GM19035 (cell line): ENCODE results near the gene USP7.
A peak's percentile ranks its signal among the peaks of the same experiment; 100 is the strongest.
"Not testable (repeated sequence)": the region's sequence is repeated elsewhere in the genome, so short reads cannot be mapped to it uniquely, and the experiment has no call there.

Source experiments
- ATAC-seq: cut with Tn5 transposase; IDR thresholded peaks from one replicate; pipeline ENCODE4 v1.9.1; 2021; ENCODE audit not compliant: unreplicated experiment

USP7 gene

GRCh38 chr16:8963821-8964441, at the start of gene USP7:
Gene USP7, minus strand, starts transcription at chr16:8963906. Its CDS starts 621 bp downstream, at chr16:8963285.
- ATAC-seq: peak; percentile 82

DNA sequence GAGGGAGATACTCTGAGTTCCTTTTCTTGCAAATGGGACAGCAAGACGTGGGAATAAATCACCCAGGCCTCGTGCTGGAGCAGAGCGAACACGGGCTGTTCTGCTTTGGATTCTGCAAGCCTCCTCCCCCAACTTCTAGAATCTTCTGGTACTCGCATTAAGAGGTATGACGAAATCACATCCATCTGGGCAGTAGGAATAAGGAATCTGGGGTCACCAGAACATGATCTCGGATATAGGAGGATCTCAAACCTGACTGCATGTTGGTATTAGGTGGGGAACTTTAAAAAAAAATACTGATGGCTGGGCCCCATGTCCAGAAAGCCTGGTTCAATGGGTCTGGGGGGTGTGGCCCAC, 49.8 kb upstream of the USP7 start:
- ATAC-seq: no peak

DNA sequence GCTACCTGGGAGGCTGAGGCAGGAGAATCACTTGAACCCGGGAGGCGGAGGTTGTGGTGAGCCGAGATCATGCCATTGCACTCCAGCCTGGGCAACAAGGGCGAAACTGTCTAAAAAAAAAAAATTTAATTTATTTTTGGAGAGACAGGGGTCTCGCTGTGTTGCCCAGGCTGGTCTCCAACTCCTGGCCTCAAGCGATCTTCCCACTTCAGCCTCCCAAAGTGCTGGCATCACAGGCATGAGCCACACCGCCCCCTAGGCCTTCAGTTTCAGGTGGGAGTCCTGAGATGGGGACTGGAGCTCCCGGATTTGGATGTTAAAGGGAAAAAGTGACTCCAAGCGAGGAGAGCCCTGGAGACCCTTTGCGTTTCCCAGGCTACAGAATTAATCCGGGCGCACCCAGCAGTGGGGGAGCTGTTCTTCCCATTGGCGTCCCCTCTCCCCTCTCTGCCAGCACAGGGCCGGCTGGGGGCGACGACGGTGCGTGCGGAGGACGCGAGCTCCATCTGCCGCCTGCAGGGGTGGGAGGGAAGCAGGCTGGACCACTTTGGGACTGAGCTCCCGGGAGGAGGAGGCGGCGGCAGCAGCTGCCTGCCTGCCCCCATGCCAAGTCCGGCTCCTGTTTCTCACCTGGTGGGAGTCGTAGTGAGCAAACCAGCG, 49.3 kb upstream of the USP7 start:
- ATAC-seq: no peak

DNA sequence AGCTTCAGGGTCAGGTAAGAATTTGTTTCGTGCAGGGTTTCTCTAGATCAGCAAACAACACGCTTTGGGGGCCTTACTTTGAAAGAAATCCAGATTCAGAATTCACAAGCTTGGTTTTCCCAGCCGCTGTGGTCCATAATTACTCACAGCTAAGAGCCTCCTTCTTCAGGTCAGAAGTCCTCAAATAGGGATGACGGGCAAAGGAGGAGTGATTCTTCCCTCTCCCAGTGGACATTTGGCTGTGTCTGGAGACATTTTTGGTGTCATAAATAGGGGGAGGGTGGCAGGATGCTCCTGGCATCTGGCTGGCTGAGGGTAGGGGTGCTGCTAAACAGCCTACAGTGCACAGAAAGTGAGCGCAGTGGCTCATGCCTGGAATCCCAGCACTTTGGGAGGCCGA, 48.6 kb upstream of the USP7 start:
- no peak for ATAC-seq

- peak; percentile 81 for ATAC-seq
These were observed 45.0 kb upstream of the USP7 start for GRCh38 chr16:9008601-9009260.

- no peak for ATAC-seq
These were observed 43.6 kb upstream of the USP7 start for GRCh38 chr16:9007177-9007794.

GRCh38 chr16:9004183-9004582, 40.5 kb upstream of the USP7 start:
- no peak for ATAC-seq

DNA sequence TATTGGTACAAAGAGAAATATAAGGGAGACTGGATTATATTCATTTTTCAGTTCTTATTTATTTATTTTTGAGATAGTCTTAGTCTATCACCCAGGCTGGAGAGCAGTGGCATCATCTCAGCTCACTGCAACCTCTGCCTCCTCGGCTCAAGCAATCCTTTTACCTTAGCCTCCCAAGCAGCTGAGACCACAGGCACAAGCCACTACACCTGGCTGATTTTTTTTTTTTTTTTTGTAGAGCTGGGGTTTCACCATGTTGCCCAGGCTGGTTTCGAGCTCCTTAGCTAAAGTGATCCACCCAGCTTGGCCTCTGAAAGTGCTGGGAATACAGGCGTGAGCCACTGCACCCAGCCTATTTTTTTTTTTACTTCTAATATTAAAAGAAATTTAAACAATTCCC, 40.1 kb upstream of the USP7 start:
- ATAC-seq: no peak

- ATAC-seq: no peak
These were observed 39.6 kb upstream of the USP7 start for GRCh38 chr16:9003322-9003721.

DNA sequence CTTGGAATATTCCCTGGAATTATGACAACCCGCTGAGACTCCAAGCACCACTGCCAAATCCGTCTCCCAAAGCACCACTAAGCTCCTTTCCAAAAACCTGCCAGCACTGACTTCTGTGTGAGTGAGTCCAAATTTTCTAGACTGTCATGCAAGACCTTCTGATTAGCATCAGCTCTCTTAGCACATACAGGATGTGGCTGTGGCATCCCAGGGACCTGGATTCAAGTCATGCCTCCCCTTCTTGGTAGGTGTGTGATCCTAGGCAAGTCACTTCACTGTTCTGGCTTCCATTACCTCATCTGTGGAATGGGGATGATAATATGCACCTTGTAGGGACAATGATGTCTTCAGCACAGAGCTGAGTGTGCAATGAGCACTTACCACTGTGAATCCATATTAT, 38.3 kb upstream of the USP7 start:
- ATAC-seq: no peak

DNA sequence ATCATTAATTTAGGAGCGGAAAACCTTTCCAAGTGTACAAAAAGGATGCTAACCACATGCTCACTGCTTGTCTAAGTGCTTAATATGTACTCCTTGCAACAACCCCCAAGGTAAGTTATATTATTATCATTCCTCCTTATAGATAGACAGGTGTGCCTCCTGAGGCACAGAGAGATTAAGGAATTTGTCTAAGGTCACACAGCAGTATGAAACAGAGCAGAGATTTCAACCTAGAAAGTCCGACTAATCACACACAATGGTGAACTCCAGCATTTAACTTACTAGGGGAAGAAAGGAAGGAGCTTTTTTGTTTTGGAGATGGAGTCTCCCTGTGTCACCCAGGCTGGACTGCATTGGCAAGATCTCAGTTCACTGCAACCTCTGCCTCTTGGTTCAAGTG, 37.0 kb upstream of the USP7 start:
- no peak for ATAC-seq

DNA sequence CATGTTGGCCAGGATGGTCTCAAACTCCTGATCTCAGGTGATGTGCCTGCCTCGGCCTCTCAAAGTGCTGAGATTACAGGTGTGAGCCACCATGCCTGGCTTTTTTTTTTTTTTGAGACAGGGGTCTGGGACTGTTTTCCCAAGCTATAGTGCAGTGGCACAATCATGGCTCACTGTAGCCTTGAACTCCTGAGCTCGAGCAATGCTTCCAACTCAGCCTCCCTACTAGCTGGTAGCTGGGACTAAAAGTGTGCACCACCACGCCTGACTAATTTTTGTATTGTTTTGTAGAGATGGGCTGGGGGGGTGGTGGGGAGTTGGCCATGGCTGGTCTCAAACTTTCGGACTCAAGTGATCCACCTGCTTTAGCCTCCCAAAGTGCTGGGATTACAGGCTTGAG, 36.1 kb upstream of the USP7 start:
- no peak for ATAC-seq

DNA sequence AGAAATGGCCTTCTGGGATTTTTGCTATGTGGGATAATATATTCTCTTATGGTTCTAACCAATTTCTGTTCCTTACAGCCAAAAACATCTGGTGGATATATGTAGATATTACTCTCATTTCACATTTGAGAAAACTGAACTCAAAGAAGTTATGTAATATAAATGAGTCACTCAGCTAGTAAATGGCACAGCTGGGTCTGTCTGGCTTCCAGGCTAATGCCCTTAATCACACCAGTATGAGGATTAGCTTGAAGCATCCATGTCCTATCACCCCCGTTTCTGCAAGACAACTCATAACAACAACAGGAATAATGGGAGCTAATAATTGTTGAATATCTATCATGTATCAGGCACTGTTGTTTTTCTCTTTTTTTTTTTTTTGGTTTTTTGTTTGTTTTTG, 34.4 kb upstream of the USP7 start:
- no peak for ATAC-seq

DNA sequence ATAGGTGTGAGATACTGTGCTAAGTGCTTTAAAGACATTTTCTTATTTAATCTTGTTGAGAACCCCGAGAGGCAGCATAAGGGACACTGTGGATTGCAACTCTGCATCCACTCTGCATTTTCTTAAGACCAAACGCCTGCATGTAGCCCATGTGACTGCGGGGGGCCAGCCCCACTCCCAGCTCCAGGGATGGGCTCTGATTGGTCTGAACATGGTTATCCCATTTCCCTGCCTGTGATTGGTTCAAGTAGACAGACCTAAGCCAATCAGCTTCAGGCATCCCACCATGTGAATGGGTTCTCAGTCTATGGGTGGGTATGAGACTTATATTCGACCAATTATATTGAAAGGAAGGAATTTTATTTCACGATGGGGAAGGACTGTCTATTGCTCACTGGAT, 33.2 kb upstream of the USP7 start:
- ATAC-seq: no peak

DNA sequence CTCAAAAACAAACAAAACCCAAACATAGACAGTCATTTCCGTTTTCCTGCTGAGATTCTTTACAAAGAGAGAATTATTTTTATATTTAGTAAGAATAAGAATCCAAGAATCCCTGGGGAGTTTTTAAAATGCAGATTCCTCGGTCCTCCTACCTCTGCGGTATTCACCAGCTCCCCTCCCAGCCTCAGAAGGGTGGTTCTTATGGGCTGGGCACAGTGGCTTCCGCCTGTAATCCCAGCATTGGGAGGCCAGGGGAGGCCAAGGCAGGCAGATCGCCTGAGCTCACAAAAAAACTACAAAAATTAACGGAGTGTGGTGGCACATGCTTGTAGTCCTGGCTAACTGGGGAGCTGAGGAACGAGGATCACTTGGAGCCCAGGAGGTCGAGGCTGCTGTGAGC, 26.7 kb upstream of the USP7 start:
- no peak for ATAC-seq

DNA sequence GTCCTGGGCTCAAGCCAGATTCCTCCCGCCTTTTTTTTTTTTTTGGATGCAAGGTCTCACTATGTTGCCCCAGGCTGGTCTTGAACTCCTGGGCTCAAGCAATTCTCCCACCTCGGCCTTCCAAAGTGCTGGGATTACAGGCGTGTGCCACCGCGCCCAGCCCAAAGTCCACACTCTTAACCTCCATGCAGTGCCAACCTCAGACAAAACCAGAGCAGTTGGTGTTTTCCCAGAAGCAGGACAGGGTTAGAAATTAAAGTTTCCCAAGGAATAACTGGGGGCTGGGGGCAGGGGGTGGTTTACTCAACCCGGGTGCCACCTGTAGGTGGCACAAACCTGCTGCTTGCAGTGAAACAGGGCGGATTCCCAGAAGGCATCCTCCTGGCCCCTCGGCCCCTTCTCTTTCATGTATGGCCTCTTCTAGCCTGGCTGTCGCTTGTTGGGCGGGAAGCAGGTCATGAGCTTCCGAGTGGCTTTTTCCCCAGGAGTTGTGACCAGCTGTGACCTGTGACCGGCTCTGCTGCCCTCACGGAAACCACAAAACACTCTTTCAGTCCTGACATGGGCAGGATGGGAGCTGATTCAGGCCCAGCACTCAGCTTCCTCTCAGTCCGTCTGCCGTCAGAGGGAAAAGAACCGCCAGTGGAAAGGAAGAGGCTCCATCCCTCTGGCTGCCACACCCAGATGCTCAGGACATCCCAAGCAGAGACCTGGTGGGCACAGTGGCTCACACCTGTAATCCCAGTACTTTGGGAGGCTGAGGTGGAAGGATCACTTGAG, 25.6 kb upstream of the USP7 start:
- ATAC-seq: no peak

GRCh38 chr16:8986818-8987191, 23.1 kb upstream of the USP7 start:
- no peak for ATAC-seq

DNA sequence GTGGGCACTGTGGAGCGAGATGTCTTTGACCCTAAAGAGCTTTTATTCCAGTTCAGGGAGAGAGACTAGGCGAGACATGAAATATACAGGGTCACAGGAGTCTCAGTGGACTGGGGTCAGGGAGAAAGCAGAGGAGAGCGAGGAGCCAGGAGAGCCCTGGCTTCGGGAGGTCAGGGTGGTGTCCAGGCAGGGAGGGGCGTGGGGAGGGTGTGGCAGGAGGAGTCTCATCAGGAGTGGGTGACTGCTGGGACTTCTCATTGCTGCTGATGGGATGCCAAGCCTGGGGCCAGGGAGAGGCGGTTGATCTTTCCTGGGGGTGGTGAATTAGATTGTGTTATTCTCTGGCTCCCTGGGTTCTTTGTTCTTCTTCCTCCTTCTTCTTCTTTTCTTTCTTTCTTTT, 22.4 kb upstream of the USP7 start:
- no peak for ATAC-seq

DNA sequence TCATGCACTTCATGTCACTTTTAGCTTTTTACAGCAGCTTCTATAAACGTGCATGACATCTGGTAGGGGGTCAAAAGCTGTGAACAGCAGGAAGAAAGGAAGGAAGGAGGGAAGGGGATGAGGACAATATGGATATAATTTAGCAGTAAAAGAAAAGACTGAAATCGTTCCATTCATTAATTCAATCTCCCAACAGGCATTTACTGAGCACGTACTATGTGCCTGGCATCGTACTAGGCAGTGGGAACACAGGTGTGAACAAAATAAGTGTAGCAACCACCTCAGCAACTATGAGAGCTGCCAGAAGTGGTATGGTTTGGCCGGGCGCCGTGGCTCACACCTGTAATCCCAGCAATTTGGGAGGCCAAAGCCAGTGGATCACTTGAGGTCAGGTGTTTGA, 19.1 kb upstream of the USP7 start:
- no peak for ATAC-seq

DNA sequence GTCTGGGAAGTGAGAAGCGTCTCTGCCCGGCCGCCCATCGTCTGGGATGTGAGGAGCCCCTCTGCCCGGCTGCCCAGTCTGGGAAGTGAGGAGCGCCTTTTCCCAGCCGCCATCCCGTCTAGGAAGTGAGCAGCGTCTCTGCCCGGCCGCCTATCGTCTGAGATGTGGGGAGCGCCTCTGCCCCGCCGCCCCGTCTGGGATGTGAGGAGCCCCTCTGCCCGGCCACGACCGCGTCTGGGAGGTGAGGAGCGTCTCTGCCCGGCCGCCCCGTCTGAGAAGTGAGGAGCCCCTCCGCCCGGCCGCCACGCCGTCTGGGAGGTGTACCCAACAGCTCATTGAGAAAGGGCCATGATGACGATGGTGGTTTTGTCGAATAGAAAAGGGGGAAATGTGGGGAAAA, 18.2 kb upstream of the USP7 start:
- ATAC-seq: not testable (repeated sequence)

DNA sequence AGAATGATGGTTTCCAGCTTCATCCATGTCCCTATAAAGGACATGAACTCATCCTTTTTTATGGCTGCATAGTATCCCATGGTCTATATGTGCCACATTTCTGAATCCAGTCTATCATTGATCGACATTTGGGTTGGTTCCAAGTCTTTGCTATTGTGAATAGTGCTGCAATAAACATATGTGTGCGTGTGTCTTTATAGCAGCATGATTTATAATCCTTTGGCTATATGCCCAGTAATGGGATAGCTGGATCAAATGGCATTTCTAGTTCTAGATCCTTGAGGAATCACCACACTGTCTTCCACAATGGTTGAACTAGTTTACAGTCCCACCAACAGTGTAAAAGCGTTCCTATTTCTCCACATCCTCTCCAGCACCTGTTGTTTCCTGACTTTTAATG, 12.5 kb upstream of the USP7 start:
- not testable (repeated sequence) for ATAC-seq
